Measurements from ENCODE around the gene APOC4. TPM values are rescaled to one million over a fixed set of nuclear protein-coding genes. Genes with fewer than 3 reads are reported as not detected.

The APOC4 gene
- total and polyA plus RNA-seq, 2 donors (not counting 1 experiment from before 2014, with no cell fraction given), result not detected

DNA sequence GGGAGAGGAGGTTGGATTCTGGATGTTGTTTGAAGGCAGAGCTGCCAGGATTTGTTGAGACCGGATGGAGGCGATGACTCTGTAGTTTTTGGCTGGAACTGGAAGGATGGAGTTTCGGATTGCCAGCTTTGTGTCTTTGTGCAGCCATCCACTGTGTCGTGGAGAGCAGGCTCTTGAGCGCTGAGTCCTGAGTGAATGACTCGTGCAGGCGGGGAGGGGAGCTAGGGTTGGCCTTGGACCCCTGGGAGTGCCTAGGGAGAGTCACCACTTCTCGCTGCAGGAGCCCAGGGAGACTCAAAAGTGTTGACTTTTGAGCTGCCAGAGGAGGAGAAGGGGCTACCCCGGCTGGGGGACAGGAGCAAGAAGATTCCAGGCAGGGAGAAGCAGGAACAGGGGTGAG lies 47.1 kb upstream of the APOC4 start:
- no peak overlapping the region for H3K4me3 ChIP-seq (ENCODE audit: control extremely low read depth in 1 of 5, extremely low read depth in 1 of 5, insufficient read depth in 1 of 5, low read depth in 2 of 5, low read length in 4 of 5)
- no peak overlapping the region for H3K27ac ChIP-seq (ENCODE audit: low read length in 2 of 2)
- no peaks in the 10 kb centered on the region for H3K27me3 ChIP-seq (replicated peaks in 1 of 4; ENCODE audit: control extremely low read depth in 1 of 4, control insufficient read depth in 3 of 4, insufficient read depth in 4 of 4, low read length in 3 of 4)
- TF ChIP-seq EZH2 (IDR thresholded peaks at IDR 0.05; ENCODE audit: borderline replicate concordance, insufficient read depth, low read depth, low read length, poor library complexity, severe bottlenecking), result no peak
- TF ChIP-seq, protein P1, sequence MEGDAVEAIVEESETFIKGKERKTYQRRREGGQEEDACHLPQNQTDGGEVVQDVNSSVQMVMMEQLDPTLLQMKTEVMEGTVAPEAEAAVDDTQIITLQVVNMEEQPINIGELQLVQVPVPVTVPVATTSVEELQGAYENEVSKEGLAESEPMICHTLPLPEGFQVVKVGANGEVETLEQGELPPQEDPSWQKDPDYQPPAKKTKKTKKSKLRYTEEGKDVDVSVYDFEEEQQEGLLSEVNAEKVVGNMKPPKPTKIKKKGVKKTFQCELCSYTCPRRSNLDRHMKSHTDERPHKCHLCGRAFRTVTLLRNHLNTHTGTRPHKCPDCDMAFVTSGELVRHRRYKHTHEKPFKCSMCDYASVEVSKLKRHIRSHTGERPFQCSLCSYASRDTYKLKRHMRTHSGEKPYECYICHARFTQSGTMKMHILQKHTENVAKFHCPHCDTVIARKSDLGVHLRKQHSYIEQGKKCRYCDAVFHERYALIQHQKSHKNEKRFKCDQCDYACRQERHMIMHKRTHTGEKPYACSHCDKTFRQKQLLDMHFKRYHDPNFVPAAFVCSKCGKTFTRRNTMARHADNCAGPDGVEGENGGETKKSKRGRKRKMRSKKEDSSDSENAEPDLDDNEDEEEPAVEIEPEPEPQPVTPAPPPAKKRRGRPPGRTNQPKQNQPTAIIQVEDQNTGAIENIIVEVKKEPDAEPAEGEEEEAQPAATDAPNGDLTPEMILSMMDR (IDR thresholded peaks at IDR 0.05), result no peak
- ChIA-PET POLR2A (no interaction called here), CTCF (interaction anchor here (1.1 kb wide), 1 partner anchor 11 kb away, joined by 3 read pairs; no protein-coding TSS in a partner anchor)
- no peak overlapping the region for H2AFZ ChIP-seq (ENCODE audit: insufficient read depth, low read depth, low read length, poor library complexity, severe bottlenecking)
- H3K36me3 ChIP-seq (replicated peaks in 1 of 2; ENCODE audit: control extremely low read depth in 1 of 2, control insufficient read depth in 1 of 2, extremely low read depth in 1 of 2, insufficient read depth in 2 of 2, low read length in 1 of 2), result peaks cover 0 to 55% of the 10 kb centered on the region in 2 experiments
- no peak overlapping the region for H3K4me3 Mint-ChIP-seq
- peaks cover 26% of the 10 kb centered on the region for H3K4me1 Mint-ChIP-seq
- H3K9ac ChIP-seq (ENCODE audit: low read length), result no peak overlapping the region
- no peaks in the 10 kb centered on the region for H3K27me3 Mint-ChIP-seq
- peaks cover 25% of the 10 kb centered on the region for H3K79me2 ChIP-seq (ENCODE audit: control insufficient read depth, insufficient read depth, low read length)
- DNase-seq, result no peak
- 93% methylated on average over 9 of the region's 9 CpGs for WGBS (ENCODE audit: insufficient coverage)
- H3K9me3 ChIP-seq (ENCODE audit: control extremely low read depth in 1 of 3, control insufficient read depth in 2 of 3, insufficient read depth in 1 of 3, low read length in 2 of 3), result no peaks in the 10 kb centered on the region
- intact Hi-C loops (cut with micrococcal nuclease), result no loop called here
- H3K27ac Mint-ChIP-seq, result no peak overlapping the region
- peaks cover 7% of the 10 kb centered on the region for H4K20me1 ChIP-seq (ENCODE audit: control insufficient read depth, insufficient read depth, low read length, poor library complexity, severe bottlenecking)
- no peak overlapping the region for H3K4me2 ChIP-seq (replicated peaks; ENCODE audit: low read depth, low read length, poor library complexity, severe bottlenecking)
- no peaks in the 10 kb centered on the region for H3K9me3 Mint-ChIP-seq (ENCODE audit: insufficient read depth)
- ATAC-seq (ENCODE audit: low read depth), result no peak
- H3K4me1 ChIP-seq (ENCODE audit: control insufficient read depth in 2 of 2, insufficient read depth in 2 of 2, low read length in 2 of 2), result peaks cover 10 to 16% of the 10 kb centered on the region in 2 donors

DNA sequence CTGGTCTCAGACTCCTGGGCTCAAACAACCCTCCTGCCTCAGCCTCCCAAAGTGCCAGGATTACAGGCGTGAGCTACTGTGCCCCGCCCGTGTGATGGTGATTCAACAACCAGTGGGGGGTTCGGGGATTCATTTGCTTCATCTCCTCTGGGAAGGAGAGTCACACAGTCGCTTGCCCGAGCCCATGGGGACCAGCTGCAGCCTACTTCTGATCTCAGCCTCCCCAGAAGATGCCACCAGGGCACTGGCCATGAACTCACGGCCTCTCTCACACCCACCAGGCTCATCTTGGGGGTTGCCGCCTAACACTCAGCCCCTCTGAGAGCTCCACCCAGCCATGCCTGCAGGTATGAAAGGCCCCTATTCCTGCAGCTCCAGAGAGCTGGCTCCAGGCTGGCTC lies 44.2 kb upstream of the APOC4 start:
- Mint-ChIP-seq H3K27me3 (no peaks in the 10 kb centered on the region), H3K4me3 (no peak overlapping the region), H3K27ac (no peak overlapping the region), H3K4me1 (peaks cover 3% of the 10 kb centered on the region), H3K9me3 (ENCODE audit: insufficient read depth) (no peaks in the 10 kb centered on the region)
- Histone ChIP-seq H3K4me2 (replicated peaks; ENCODE audit: low read depth, low read length, poor library complexity, severe bottlenecking) (no peak overlapping the region), H3K27me3 (replicated peaks in 1 of 4; ENCODE audit: control extremely low read depth in 1 of 4, control insufficient read depth in 3 of 4, insufficient read depth in 4 of 4, low read length in 3 of 4) (no peaks in the 10 kb centered on the region), H3K4me1 (ENCODE audit: control insufficient read depth in 2 of 2, insufficient read depth in 2 of 2, low read length in 2 of 2) (no peaks in the 10 kb centered on the region), H3K4me3 (ENCODE audit: control extremely low read depth in 1 of 5, extremely low read depth in 1 of 5, insufficient read depth in 1 of 5, low read depth in 2 of 5, low read length in 4 of 5) (no peak overlapping the region), H3K27ac (ENCODE audit: low read length in 2 of 2) (no peak overlapping the region), H3K9me3 (ENCODE audit: control extremely low read depth in 1 of 3, control insufficient read depth in 2 of 3, insufficient read depth in 1 of 3, low read length in 2 of 3) (no peaks in the 10 kb centered on the region), H3K79me2 (ENCODE audit: control insufficient read depth, insufficient read depth, low read length) (peaks cover 11% of the 10 kb centered on the region), H3K36me3 (replicated peaks in 1 of 2; ENCODE audit: control extremely low read depth in 1 of 2, control insufficient read depth in 1 of 2, extremely low read depth in 1 of 2, insufficient read depth in 2 of 2, low read length in 1 of 2) (peaks cover 0 to 67% of the 10 kb centered on the region in 2 experiments), H3K9ac (ENCODE audit: low read length) (no peak overlapping the region), H2AFZ (ENCODE audit: insufficient read depth, low read depth, low read length, poor library complexity, severe bottlenecking) (no peak overlapping the region), H4K20me1 (ENCODE audit: control insufficient read depth, insufficient read depth, low read length, poor library complexity, severe bottlenecking) (peaks cover 2% of the 10 kb centered on the region)
- DNase-seq (no peak), ATAC-seq (ENCODE audit: low read depth) (no peak)
- ChIA-PET CTCF (interaction anchor here (0.6 to 1.4 kb wide), 2 partner anchors 13 to 127 kb away, joined by 3 to 6 read pairs; no protein-coding TSS in a partner anchor), POLR2A (no interaction called here)
- intact Hi-C loops (cut with micrococcal nuclease), result no loop called here
- TF ChIP-seq, protein P1 (IDR thresholded peaks at IDR 0.05), result no peak
- no peak for TF ChIP-seq EZH2 (IDR thresholded peaks at IDR 0.05; ENCODE audit: borderline replicate concordance, insufficient read depth, low read depth, low read length, poor library complexity, severe bottlenecking)
- WGBS (ENCODE audit: insufficient coverage), result 98% methylated on average over 7 of the region's 8 CpGs

Measured in B cell (primary cell).